Measurements from ENCODE around the gene C2orf42. TPM values are rescaled to one million over a fixed set of nuclear protein-coding genes. Genes with fewer than 3 reads are reported as not detected.
A peak's percentile ranks its signal among the peaks of the same experiment; 100 is the strongest.
"Not testable (repeated sequence)": the region's sequence is repeated elsewhere in the genome, so short reads cannot be mapped to it uniquely, and the experiment has no call there.

The C2orf42 gene
- polyA plus RNA-seq, 2 donors, result 2.8 to 2.9 TPM

DNA sequence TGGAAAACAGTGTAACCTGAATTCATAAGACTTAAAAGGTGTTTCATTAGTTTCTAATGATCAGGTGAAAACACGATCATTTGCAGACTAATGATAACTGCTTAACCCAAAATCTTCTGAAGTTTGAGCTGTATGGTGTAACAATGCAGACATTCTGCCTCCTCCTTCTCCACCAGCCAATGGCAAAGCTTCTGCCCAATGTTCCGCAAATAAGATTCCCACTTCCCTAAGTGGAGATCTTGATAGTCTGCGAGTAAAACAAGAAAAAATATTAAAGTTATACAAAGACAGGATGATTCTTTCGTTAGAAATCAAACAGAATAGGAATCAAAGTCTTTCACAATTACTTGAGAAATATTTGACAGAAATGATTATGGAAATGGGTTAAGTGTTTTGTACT is 8.1 kb downstream of the C2orf42 start:
- 89 to 91% methylated on average over 4 of the region's 4 CpGs for WGBS, 2 donors
- Histone ChIP-seq H3K4me1 (ENCODE audit: control insufficient read depth in 2 of 2, insufficient read depth in 2 of 2, low read length in 1 of 2) (no peaks in the 10 kb centered on the region), H3K27ac (ENCODE audit: low read depth in 2 of 2, low read length in 1 of 2) (no peak overlapping the region), H3K4me3 (ENCODE audit: low read depth in 1 of 2, low read length in 2 of 2) (no peak overlapping the region), H3K27me3 (ENCODE audit: control insufficient read depth in 1 of 2, insufficient read depth in 2 of 2, low read length in 2 of 2) (no peaks in the 10 kb centered on the region), H3K36me3 (ENCODE audit: control insufficient read depth in 2 of 2, insufficient read depth in 2 of 2, low read length in 1 of 2) (peaks cover 6 to 8% of the 10 kb centered on the region in 2 donors), H3K9me3 (ENCODE audit: control insufficient read depth in 2 of 2, insufficient read depth in 1 of 2, low read depth in 1 of 2, low read length in 1 of 2) (no peaks in the 10 kb centered on the region)

DNA sequence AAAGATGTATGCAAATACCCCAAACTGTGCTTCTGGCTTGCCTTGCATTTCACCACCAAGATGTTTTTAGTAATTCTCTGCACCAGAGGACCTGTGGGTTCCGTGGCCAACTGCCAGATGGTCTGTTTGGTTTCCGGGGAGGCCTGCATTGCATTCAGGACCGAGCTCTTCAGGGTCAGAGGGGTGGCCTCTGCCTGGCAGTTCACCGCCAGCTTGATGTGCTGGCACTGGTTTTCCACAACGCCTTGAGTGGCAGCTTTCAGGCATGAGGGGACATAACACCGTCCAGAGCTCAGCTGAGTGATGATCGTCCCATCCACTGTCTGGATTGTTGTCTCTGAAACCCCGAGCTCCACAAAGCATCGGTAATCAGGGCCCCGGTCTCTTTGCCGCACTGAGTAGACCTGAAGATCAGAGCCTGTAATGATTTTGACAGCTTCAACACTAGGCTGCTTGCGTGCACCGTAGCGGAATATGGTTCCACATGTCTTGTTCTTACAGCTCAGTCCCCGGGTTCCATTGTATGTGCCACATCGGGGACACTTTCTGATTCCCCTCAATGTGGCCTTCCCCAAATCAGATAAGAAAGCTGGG is 9.4 kb downstream of the C2orf42 start:
- peaks cover 6 to 8% of the 10 kb centered on the region in 2 donors for H3K36me3 ChIP-seq (ENCODE audit: control insufficient read depth in 2 of 2, insufficient read depth in 2 of 2, low read length in 1 of 2)
- 90 to 91% methylated on average over 16 of the region's 16 CpGs for WGBS, 2 donors

DNA sequence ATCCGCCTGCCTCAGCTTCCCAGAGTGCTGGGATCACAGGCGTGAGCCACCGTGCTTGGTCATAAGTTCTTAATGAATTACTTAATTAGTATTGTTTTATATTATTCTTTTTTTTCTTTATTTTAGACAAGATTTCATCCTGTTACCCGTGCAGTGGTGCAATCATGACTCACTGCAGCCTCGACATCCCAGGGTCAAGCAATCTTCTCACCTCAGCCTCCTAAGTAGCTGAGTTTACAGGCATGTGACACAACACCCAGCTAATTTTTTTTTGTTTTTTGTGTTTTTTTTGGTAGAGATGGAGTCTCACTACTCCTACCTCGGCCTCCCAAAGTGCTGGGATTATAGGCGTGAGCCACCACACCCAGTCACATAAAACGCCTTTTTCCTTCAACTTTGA is 17.3 kb downstream of the C2orf42 start:
- peaks cover 4 to 6% of the 10 kb centered on the region in 2 donors for H3K36me3 ChIP-seq (ENCODE audit: control insufficient read depth in 2 of 2, insufficient read depth in 2 of 2, low read length in 1 of 2)

More for the DNA sequence above, 9.4 kb downstream of the C2orf42 start:
- H3K27ac ChIP-seq (ENCODE audit: low read depth in 2 of 2, low read length in 1 of 2), result no peak overlapping the region
- H3K9me3 ChIP-seq (ENCODE audit: control insufficient read depth in 2 of 2, insufficient read depth in 1 of 2, low read depth in 1 of 2, low read length in 1 of 2), result no peaks in the 10 kb centered on the region
- no peaks in the 10 kb centered on the region for H3K27me3 ChIP-seq (ENCODE audit: control insufficient read depth in 1 of 2, insufficient read depth in 2 of 2, low read length in 2 of 2)
- no peak overlapping the region for H3K4me3 ChIP-seq (ENCODE audit: low read depth in 1 of 2, low read length in 2 of 2)
- no peaks in the 10 kb centered on the region for H3K4me1 ChIP-seq (ENCODE audit: control insufficient read depth in 2 of 2, insufficient read depth in 2 of 2, low read length in 1 of 2)

DNA sequence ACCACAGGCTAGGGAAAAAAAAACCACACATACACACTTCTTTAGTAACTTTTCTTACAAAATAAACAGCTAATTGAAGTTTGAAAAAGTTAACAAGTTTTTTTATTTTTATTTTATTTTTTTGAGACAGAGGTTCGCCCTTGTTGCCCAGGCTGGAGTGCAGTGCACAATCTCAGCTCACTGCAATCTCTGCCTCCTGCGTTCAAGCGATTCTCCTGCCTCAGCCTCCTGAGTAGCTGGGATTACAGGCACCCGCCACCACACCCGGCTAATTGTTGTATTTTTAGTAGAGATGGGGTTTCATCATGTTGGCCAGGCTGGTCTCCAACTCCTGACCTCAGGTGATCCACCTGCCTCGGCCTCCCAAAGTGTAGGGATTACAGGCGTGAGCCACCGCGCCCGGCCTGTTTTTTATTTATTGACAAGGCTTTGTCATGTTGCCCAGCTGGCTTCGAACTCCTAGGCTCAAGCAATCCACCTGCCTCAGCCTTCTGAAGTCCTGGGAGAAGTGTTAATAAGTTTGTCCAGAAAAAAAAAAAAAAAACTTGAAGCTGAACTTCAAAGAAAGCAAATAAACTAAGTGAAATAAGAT is 21.1 kb downstream of the C2orf42 start:
- not testable (repeated sequence) for H3K4me1 ChIP-seq (ENCODE audit: control insufficient read depth in 2 of 2, insufficient read depth in 2 of 2, low read length in 1 of 2); H3K27ac ChIP-seq (ENCODE audit: low read depth in 2 of 2, low read length in 1 of 2); H3K36me3 ChIP-seq (ENCODE audit: control insufficient read depth in 2 of 2, insufficient read depth in 2 of 2, low read length in 1 of 2); H3K27me3 ChIP-seq (ENCODE audit: control insufficient read depth in 1 of 2, insufficient read depth in 2 of 2, low read length in 2 of 2); H3K9me3 ChIP-seq (ENCODE audit: control insufficient read depth in 2 of 2, insufficient read depth in 1 of 2, low read depth in 1 of 2, low read length in 1 of 2); H3K4me3 ChIP-seq (ENCODE audit: low read depth in 1 of 2, low read length in 2 of 2)
- 89 to 94% methylated on average over 11 of the region's 11 CpGs for WGBS, 2 donors

More for the DNA sequence above, 17.3 kb downstream of the C2orf42 start:
- no peak overlapping the region for H3K27ac ChIP-seq (ENCODE audit: low read depth in 2 of 2, low read length in 1 of 2)
- no peak overlapping the region for H3K4me3 ChIP-seq (ENCODE audit: low read depth in 1 of 2, low read length in 2 of 2)
- no peaks in the 10 kb centered on the region for H3K4me1 ChIP-seq (ENCODE audit: control insufficient read depth in 2 of 2, insufficient read depth in 2 of 2, low read length in 1 of 2)
- no peaks in the 10 kb centered on the region for H3K9me3 ChIP-seq (ENCODE audit: control insufficient read depth in 2 of 2, insufficient read depth in 1 of 2, low read depth in 1 of 2, low read length in 1 of 2)
- 94% methylated on average over 8 of the region's 8 CpGs for WGBS, 2 donors
- no peaks in the 10 kb centered on the region for H3K27me3 ChIP-seq (ENCODE audit: control insufficient read depth in 1 of 2, insufficient read depth in 2 of 2, low read length in 2 of 2)

DNA sequence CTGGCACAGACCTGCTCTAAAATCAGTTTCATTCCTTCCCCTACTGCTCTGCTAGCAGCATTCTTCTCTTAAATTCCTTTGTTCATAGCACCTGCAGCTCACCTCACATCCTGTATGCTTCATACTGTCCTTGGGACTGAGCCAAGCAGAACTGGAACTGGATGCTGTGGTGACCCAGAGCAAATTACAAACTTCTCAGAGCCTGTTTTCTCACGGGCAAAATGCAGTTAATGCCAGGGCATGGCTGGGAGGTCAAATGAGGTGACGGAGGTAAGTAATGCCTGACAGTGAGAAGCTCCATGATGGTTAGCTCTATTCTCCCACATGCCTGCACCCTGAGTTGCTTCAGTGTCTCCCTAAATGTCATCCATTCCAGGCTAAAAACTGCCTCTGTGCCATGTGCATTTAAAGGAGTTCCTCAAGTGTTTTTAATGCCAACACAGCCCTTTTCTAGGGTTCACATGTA is 29.7 kb downstream of the C2orf42 start:
- H3K27me3 ChIP-seq (ENCODE audit: control insufficient read depth in 1 of 2, insufficient read depth in 2 of 2, low read length in 2 of 2), result no peaks in the 10 kb centered on the region
- WGBS, 2 donors, result 54 to 67% methylated on average over 2 of the region's 2 CpGs
- no peaks in the 10 kb centered on the region for H3K9me3 ChIP-seq (ENCODE audit: control insufficient read depth in 2 of 2, insufficient read depth in 1 of 2, low read depth in 1 of 2, low read length in 1 of 2)
- H3K4me1 ChIP-seq (ENCODE audit: control insufficient read depth in 2 of 2, insufficient read depth in 2 of 2, low read length in 1 of 2), result no peaks in the 10 kb centered on the region
- H3K27ac ChIP-seq (ENCODE audit: low read depth in 2 of 2, low read length in 1 of 2), result no peak overlapping the region
- H3K36me3 ChIP-seq (ENCODE audit: control insufficient read depth in 2 of 2, insufficient read depth in 2 of 2, low read length in 1 of 2), result peaks cover 3 to 5% of the 10 kb centered on the region in 2 donors
- H3K4me3 ChIP-seq (ENCODE audit: low read depth in 1 of 2, low read length in 2 of 2), result no peak overlapping the region

DNA sequence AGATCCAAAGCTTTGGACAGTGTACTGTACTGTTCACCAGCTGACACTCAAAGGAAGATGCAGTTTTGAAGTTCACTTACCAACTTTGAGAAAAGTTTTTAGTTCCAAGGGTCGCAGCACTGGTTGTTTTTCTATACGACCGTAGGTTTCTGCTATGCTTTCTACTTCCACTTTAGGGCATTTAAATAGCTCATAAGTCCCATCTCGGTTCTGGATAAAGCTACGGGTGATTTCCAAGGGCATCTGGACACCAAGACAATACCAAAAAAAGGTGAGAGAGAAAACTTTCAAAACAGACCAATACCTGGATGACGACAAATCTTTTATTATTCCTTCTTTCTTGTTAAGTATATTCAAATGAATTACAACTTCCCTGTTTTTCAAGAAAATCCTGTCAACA is 30.3 kb downstream of the C2orf42 start:
- Histone ChIP-seq H3K27ac (ENCODE audit: low read depth in 2 of 2, low read length in 1 of 2) (peak overlapping the region in 1 of 2 donors; percentile 4), H3K36me3 (ENCODE audit: control insufficient read depth in 2 of 2, insufficient read depth in 2 of 2, low read length in 1 of 2) (peaks cover 3 to 5% of the 10 kb centered on the region in 2 donors), H3K4me1 (ENCODE audit: control insufficient read depth in 2 of 2, insufficient read depth in 2 of 2, low read length in 1 of 2) (no peaks in the 10 kb centered on the region), H3K9me3 (ENCODE audit: control insufficient read depth in 2 of 2, insufficient read depth in 1 of 2, low read depth in 1 of 2, low read length in 1 of 2) (no peaks in the 10 kb centered on the region), H3K4me3 (ENCODE audit: low read depth in 1 of 2, low read length in 2 of 2) (no peak overlapping the region), H3K27me3 (ENCODE audit: control insufficient read depth in 1 of 2, insufficient read depth in 2 of 2, low read length in 2 of 2) (no peaks in the 10 kb centered on the region)
- WGBS, 2 donors, result 87% methylated on average over 6 of the region's 6 CpGs

DNA sequence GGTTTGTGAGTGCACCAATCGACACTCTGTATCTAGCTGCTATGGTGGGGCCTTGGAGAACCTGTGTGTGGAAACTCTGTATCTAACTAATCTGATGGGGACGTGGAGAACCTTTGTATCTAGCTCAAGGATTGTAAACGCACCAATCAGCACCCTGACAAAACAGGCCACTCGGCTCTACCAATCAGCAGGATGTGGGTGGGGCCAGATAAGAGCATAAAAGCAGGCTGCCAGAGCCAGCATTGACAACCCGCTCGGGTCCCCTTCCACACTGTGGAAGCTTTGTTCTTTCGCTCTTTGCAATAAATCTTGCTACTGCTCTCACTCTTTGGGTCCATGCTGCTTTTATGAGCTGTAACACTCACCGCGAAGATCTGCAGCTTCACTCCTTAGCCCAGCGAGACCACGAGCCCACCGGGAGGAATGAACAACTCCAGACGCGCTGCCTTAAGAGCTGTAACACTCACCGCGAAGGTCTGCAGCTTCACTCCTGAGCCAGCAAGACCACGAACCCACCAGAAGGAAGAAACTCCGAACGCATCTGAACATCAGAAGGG is 41.6 kb downstream of the C2orf42 start:
- H3K4me1 ChIP-seq (ENCODE audit: control insufficient read depth in 2 of 2, insufficient read depth in 2 of 2, low read length in 1 of 2); H3K4me3 ChIP-seq (ENCODE audit: low read depth in 1 of 2, low read length in 2 of 2); H3K27ac ChIP-seq (ENCODE audit: low read depth in 2 of 2, low read length in 1 of 2); H3K27me3 ChIP-seq (ENCODE audit: control insufficient read depth in 1 of 2, insufficient read depth in 2 of 2, low read length in 2 of 2); H3K9me3 ChIP-seq (ENCODE audit: control insufficient read depth in 2 of 2, insufficient read depth in 1 of 2, low read depth in 1 of 2, low read length in 1 of 2); H3K36me3 ChIP-seq (ENCODE audit: control insufficient read depth in 2 of 2, insufficient read depth in 2 of 2, low read length in 1 of 2): not testable (repeated sequence)
- WGBS, 2 donors, result 92 to 95% methylated on average over 19 of the region's 19 CpGs

DNA sequence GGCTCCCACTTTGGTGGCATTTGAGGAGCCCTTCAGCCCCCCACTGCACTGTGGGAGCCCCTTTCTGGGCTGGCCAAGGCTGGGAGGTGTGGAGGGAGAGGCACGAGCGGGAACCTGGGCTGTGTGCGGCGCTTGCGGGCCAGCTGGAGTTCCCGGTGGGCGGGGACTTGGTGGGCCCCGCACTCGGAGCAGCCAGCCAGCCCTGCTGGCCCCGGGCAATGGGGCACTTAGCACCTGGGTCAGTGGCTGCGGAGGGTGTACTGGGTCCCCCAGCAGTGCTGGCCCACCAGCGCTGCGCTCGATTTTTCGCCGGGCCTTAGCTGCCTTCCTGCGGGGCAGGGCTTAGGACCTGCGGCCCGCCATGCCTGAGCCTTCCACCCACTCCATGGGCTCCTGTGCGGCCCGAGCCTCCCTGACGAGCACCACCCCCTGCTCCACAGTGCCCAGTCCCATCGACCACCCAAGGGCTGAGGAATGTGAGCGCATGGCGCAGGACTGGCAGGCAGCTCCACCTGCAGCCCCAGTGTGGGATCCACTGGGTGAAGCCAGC is 42.5 kb downstream of the C2orf42 start:
- H3K4me1 ChIP-seq (ENCODE audit: control insufficient read depth in 2 of 2, insufficient read depth in 2 of 2, low read length in 1 of 2); H3K27ac ChIP-seq (ENCODE audit: low read depth in 2 of 2, low read length in 1 of 2); H3K4me3 ChIP-seq (ENCODE audit: low read depth in 1 of 2, low read length in 2 of 2); H3K9me3 ChIP-seq (ENCODE audit: control insufficient read depth in 2 of 2, insufficient read depth in 1 of 2, low read depth in 1 of 2, low read length in 1 of 2); H3K27me3 ChIP-seq (ENCODE audit: control insufficient read depth in 1 of 2, insufficient read depth in 2 of 2, low read length in 2 of 2); H3K36me3 ChIP-seq (ENCODE audit: control insufficient read depth in 2 of 2, insufficient read depth in 2 of 2, low read length in 1 of 2): not testable (repeated sequence)
- 94 to 95% methylated on average over 25 of the region's 25 CpGs for WGBS, 2 donors

DNA sequence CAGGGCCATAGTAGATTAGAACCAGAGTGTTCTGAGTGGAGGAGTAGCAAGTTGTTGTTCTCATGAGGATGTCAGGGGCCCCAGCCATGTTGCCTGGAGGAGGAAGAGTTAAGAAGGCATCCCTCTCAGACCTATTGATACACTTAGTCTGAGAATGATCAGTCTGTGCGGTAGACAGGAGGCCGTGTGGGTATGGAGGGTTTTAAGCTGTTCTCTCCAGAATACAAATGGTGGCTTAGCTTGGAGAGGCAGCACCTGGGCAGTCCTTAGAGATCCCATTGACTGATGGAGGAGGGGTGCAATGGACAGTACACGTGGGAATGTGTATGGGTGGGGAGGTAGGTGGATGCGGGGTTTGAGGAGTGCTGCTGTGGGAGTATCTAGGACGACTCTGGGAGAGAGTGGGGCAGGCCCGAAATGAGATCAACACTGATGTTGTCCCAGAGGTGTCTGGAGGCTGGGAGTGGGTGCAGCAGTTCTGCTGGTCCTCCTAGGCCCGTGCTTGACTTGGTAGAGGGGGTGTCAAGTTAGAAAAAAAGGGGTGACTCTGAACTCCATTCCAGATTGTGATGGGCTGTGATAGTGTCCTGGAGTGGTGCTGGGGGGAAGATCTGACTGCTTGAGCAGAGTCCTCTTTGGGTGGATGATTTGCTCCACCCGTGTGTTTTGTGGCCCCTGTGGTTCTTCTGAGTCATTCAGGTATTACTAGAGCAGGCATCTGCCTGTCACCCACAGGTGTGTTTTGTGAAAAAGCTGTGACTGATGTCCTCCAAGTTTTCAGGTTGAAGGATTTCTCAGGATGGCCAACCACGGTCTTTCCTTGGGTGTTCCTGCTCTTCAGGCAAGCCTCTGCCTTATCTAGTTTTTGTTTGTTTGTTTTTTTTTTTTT is 44.7 kb downstream of the C2orf42 start:
- H3K4me1 ChIP-seq (ENCODE audit: control insufficient read depth in 2 of 2, insufficient read depth in 2 of 2, low read length in 1 of 2), result peaks cover 0 to 9% of the 10 kb centered on the region in 2 donors
- H3K27ac ChIP-seq (ENCODE audit: low read depth in 2 of 2, low read length in 1 of 2), result no peak overlapping the region
- 70 to 73% methylated on average over 9 of the region's 9 CpGs for WGBS, 2 donors
- H3K9me3 ChIP-seq (ENCODE audit: control insufficient read depth in 2 of 2, insufficient read depth in 1 of 2, low read depth in 1 of 2, low read length in 1 of 2), result no peaks in the 10 kb centered on the region
- H3K4me3 ChIP-seq (ENCODE audit: low read depth in 1 of 2, low read length in 2 of 2), result no peak overlapping the region
- H3K36me3 ChIP-seq (ENCODE audit: control insufficient read depth in 2 of 2, insufficient read depth in 2 of 2, low read length in 1 of 2), result no peaks in the 10 kb centered on the region
- no peaks in the 10 kb centered on the region for H3K27me3 ChIP-seq (ENCODE audit: control insufficient read depth in 1 of 2, insufficient read depth in 2 of 2, low read length in 2 of 2)
